PC-9 (cell line): ENCODE results near the gene RIPK3. TPM values are rescaled to one million over a fixed set of nuclear protein-coding genes. Genes with fewer than 3 reads are reported as not detected.

Experiments
- BruUV-seq: library from RNA; stranded (reverse); fragments of 400-500 nt; replicated peaks from 2 replicates; lab custom pipeline; 2021; lab: Mats Ljungman, UMichigan
- CTCF ChIA-PET: fragments of 300-600 bp; sonication (Branson Sonifier 250); formaldehyde crosslinking; loops from one replicate; lab custom pipeline; 2022; ENCODE audit warnings: antibody characterized with exemption; lab: Charles Lee
- POLR2A ChIA-PET: fragments of 300-600 bp; sonication (Branson Sonifier 250); formaldehyde crosslinking; loops from one replicate; lab custom pipeline; 2022; ENCODE audit warnings: antibody characterized with exemption; ENCODE audit not compliant: unreplicated experiment; lab: Charles Lee
- DNase-seq, 2 experiments: peaks; one replicate each; pipeline versions ENCODE4 v3.0.0 to v3.0.0-alpha.2; 2015 to 2022; ENCODE audit warnings: mixed read lengths in 1 of 2
- H2AFZ ChIP-seq: fragments of 200-600 bp; sonication (generic); 2 replicates; pipeline ENCODE4 v1.8.1; 2017; ENCODE audit warnings: antibody characterized with exemption
- H3F3A ChIP-seq: fragments of 200-600 bp; sonication (generic); 2 replicates; pipeline ENCODE4 v1.8.1; 2017; ENCODE audit warnings: antibody characterized with exemption, mild to moderate bottlenecking, low read depth; ENCODE audit not compliant: insufficient read depth
- H3K27ac ChIP-seq: fragments of 200-600 bp; sonication (generic); 2 replicates; pipeline ENCODE4 v1.6.1; 2016; ENCODE audit warnings: mixed run types
- H3K27me3 ChIP-seq: fragments of 200-600 bp; sonication (generic); 2 replicates; pipeline ENCODE4 v1.6.1; 2016; ENCODE audit warnings: low read depth, mixed run types; ENCODE audit not compliant: insufficient read depth
- H3K36me3 ChIP-seq: fragments of 200-600 bp; sonication (generic); 2 replicates; pipeline ENCODE4 v1.6.1; 2016; ENCODE audit warnings: low read depth, mixed run types
- H3K4me1 ChIP-seq: fragments of 200-600 bp; sonication (generic); replicated peaks from 2 replicates; pipeline ENCODE4 v1.6.1; 2016; ENCODE audit warnings: mixed run types; ENCODE audit not compliant: insufficient read depth
- H3K4me2 ChIP-seq: fragments of 200-600 bp; sonication (generic); 2 replicates; pipeline ENCODE4 v1.6.1; 2017; ENCODE audit warnings: mixed run types
- H3K4me3 ChIP-seq: fragments of 200-600 bp; sonication (generic); 2 replicates; pipeline ENCODE4 v1.6.1; 2016; ENCODE audit warnings: mixed run types
- H3K79me2 ChIP-seq: fragments of 200-600 bp; sonication (generic); 2 replicates; pipeline ENCODE4 v1.6.1; 2017; ENCODE audit warnings: low read depth, mixed run types
- H3K9me2 ChIP-seq: fragments of 200-600 bp; sonication (generic); 2 replicates; pipeline ENCODE4 v1.8.1; 2017; ENCODE audit warnings: mild to moderate bottlenecking; ENCODE audit not compliant: insufficient read depth
- H3K9me3 ChIP-seq: fragments of 200-600 bp; sonication (generic); 2 replicates; pipeline ENCODE4 v1.8.1; 2016; ENCODE audit warnings: low read depth; ENCODE audit not compliant: insufficient read depth
- H4K20me1 ChIP-seq: fragments of 200-600 bp; sonication (generic); 2 replicates; pipeline ENCODE4 v1.8.1; 2017; ENCODE audit not compliant: insufficient read depth
- CTCF ChIP-seq: fragments of 200-600 bp; sonication (generic); conservative IDR thresholded peaks from 2 replicates; pipeline ENCODE4 v1.6.1; 2017; ENCODE audit warnings: mixed run types, antibody characterized with exemption, mild to moderate bottlenecking, moderate library complexity
- EZH2 ChIP-seq: fragments of 200-600 bp; sonication (generic); IDR thresholded peaks from 2 replicates; pipeline ENCODE4 v1.8.0; 2017; ENCODE audit warnings: antibody characterized with exemption, low read depth
- intact Hi-C: fragments of 100-400 bp; cut with micrococcal nuclease; formaldehyde crosslinking; loops from one replicate; pipeline ENCODE4 v1.10.0; 2022; ENCODE audit not compliant: unreplicated experiment
- total RNA-seq: library from RNA; stranded (reverse); gene quantifications from 2 replicates; pipeline ENCODE4 v1.2.3, GENCODE V29; 2021

The RIPK3 gene
- total RNA-seq, 1 experiment from 2014 or later, result 6.4 TPM

- no peak overlapping the region for H3K27ac ChIP-seq
- no peak overlapping the region for H3K4me3 ChIP-seq
- no TSS peak for BruUV-seq
- no peaks in the 10 kb centered on the region for H3K9me2 ChIP-seq
- H3K36me3 ChIP-seq, result no peaks in the 10 kb centered on the region
- H2AFZ ChIP-seq, result no peak overlapping the region
- no peaks in the 10 kb centered on the region for H3K9me3 ChIP-seq
- H3F3A ChIP-seq, result no peaks in the 10 kb centered on the region
- TF ChIP-seq CTCF (no peak), EZH2 (no peak)
- ChIA-PET CTCF (interaction anchor here (0.6 kb wide), 1 partner anchor 86 kb away, joined by 6 read pairs; no protein-coding TSS in a partner anchor), POLR2A (interaction anchor here (0.7 kb wide), 1 partner anchor 25 kb away, joined by 4 read pairs; no protein-coding TSS in a partner anchor)
- no peaks in the 10 kb centered on the region for H3K27me3 ChIP-seq
- H4K20me1 ChIP-seq, result no peaks in the 10 kb centered on the region
- H3K4me1 ChIP-seq, result no peaks in the 10 kb centered on the region
- no peak for DNase-seq
- no peaks in the 10 kb centered on the region for H3K79me2 ChIP-seq
- H3K4me2 ChIP-seq, result no peak overlapping the region
- intact Hi-C loops, result no loop called here
Measured at GRCh38 chr14:24327303-24327702, 12.5 kb downstream of the RIPK3 start.

- H4K20me1 ChIP-seq, result no peaks in the 10 kb centered on the region
- no TSS peak for BruUV-seq
- H3K27me3 ChIP-seq, result no peaks in the 10 kb centered on the region
- POLR2A ChIA-PET, result no interaction called here
- H3K9me3 ChIP-seq, result no peaks in the 10 kb centered on the region
- H3K4me3 ChIP-seq, result no peak overlapping the region
- H3K27ac ChIP-seq, result no peak overlapping the region
- intact Hi-C loops, result no loop called here
- no peaks in the 10 kb centered on the region for H3K36me3 ChIP-seq
- DNase-seq, result no peak
- H3K9me2 ChIP-seq, result no peaks in the 10 kb centered on the region
- H3F3A ChIP-seq, result no peaks in the 10 kb centered on the region
- H3K4me1 ChIP-seq, result no peaks in the 10 kb centered on the region
- no peaks in the 10 kb centered on the region for H3K79me2 ChIP-seq
- no peak overlapping the region for H2AFZ ChIP-seq
- TF ChIP-seq CTCF, result no peak
- TF ChIP-seq EZH2, result no peak
- CTCF ChIA-PET, result no interaction called here
- H3K4me2 ChIP-seq, result no peak overlapping the region
Measured at GRCh38 chr14:24325963-24326362, 13.8 kb downstream of the RIPK3 start.

- H3K4me2 ChIP-seq, result no peak overlapping the region
- DNase-seq, result no peak
- H3K9me2 ChIP-seq, result no peaks in the 10 kb centered on the region
- H3K79me2 ChIP-seq, result no peaks in the 10 kb centered on the region
- no peaks in the 10 kb centered on the region for H3F3A ChIP-seq
- no peaks in the 10 kb centered on the region for H3K27me3 ChIP-seq
- BruUV-seq, result no TSS peak
- TF ChIP-seq CTCF (no peak), EZH2 (no peak)
- no peaks in the 10 kb centered on the region for H3K4me1 ChIP-seq
- CTCF ChIA-PET, result no interaction called here
- intact Hi-C loops, result no loop called here
- H3K4me3 ChIP-seq, result no peak overlapping the region
- H2AFZ ChIP-seq, result no peak overlapping the region
- no peaks in the 10 kb centered on the region for H3K9me3 ChIP-seq
- no peaks in the 10 kb centered on the region for H4K20me1 ChIP-seq
- no peaks in the 10 kb centered on the region for H3K36me3 ChIP-seq
- POLR2A ChIA-PET, result no interaction called here
- no peak overlapping the region for H3K27ac ChIP-seq
Measured at GRCh38 chr14:24325041-24325530, 14.7 kb downstream of the RIPK3 start.
